NOMO-1 (cell line): ENCODE results near the gene CBFA2T3.
"Not testable (repeated sequence)": the region's sequence is repeated elsewhere in the genome, so short reads cannot be mapped to it uniquely, and the experiment has no call there.

Experiments
- DNase-seq, 2 experiments: peaks; one replicate each; lab custom pipeline; 2025; ENCODE audit not compliant: unreplicated experiment in 2 of 2; lab: John Stamatoyannopoulos, UW

Gene CBFA2T3

DNA sequence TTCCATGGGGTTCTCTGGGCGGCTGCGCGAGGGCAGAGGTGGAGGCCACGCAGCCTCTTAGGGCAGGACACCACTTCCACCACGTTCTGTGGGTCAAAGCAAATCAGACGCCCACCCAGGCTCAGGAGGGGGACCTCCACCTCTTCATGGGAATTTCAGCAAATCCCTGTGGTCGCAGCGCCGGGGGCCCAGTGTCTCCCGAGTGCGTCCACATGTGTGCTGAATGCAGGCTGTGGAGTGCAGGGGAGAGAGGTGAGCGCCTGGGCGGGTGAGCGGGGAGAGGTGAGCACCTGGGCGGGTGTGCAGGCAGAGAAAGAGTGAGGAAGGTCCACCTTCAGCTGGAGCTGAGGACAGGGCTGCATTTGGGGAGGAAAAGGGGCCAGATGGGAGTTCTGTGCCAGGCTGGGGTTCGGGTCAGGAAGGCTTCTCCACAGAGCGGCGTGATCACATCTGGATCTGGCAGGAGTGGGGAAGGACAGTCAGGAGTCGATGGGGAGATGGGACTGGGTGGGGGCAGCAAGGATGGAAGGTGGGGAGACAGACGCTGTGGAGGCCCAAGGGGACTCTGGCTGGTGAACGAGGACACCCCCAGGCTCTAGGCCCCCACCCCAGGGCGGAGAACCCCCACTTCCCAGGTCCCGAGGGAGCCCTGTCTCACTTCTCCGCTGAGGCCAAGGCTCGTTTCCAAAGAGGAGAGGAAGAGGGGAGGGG lies 36.8 kb upstream of the CBFA2T3 start:
- DNase-seq: no peak

GRCh38 chr16:89013111-89013510 lies 36.1 kb upstream of the CBFA2T3 start:
- no peak for DNase-seq

GRCh38 chr16:89012622-89012995 lies 35.6 kb upstream of the CBFA2T3 start:
- no peak for DNase-seq

GRCh38 chr16:89011909-89012621 lies 35.1 kb upstream of the CBFA2T3 start:
- no peak for DNase-seq

DNA sequence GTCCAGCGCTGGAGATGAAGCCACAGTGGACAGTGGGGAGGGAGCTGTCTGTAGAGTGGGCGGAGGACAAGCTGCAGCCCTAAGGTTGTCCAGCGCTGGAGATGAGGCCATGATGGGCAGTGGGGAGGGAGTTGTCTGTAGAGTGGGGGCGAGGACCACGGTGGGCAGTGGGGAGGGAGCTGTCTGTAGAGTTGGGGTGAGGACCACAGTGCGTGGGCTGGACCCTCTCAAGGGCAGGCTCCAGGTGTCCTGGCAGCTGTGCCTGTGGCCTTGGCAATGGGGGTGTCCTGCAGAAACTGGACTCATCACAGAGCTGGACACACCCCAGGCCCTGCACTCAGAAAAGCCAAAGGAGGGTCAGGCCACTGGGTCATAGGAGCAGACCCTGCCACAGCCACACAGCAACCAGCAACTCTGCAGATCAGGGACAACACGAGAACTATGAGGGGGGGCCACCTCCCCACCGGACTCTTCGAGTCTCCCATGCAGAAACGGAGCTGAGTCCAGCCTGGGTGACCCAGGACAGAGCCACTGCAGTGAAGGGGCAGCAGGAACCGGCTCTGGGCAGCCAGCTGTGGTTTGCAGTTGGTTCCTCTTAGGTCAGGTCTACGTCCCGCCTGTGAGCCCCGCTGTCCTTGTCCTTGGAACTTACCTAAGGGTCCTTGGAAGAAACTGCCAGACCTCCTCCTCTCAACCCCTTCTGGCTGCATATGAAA lies 33.4 kb upstream of the CBFA2T3 start:
- no peak for DNase-seq

- DNase-seq: peak in 1 of 2 experiments; percentile 9
These were observed 32.6 kb upstream of the CBFA2T3 start for GRCh38 chr16:89009343-89010209.

DNA sequence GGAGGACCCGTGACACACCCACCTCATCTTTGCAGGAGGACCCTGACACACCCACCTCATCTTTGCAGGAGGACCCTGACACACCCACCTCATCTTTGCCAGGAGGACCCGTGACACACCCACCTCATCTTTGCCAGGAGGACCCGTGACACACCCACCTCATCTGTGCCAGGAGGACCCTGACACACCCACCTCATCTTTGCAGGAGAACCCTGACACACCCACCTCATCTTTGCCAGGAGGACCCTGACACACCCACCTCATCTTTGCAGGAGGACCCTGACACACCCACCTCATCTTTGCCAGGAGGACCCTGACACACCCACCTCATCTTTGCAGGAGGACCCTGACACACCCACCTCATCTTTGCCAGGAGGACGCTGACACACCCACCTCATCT lies 31.8 kb upstream of the CBFA2T3 start:
- DNase-seq: not testable (repeated sequence)

DNA sequence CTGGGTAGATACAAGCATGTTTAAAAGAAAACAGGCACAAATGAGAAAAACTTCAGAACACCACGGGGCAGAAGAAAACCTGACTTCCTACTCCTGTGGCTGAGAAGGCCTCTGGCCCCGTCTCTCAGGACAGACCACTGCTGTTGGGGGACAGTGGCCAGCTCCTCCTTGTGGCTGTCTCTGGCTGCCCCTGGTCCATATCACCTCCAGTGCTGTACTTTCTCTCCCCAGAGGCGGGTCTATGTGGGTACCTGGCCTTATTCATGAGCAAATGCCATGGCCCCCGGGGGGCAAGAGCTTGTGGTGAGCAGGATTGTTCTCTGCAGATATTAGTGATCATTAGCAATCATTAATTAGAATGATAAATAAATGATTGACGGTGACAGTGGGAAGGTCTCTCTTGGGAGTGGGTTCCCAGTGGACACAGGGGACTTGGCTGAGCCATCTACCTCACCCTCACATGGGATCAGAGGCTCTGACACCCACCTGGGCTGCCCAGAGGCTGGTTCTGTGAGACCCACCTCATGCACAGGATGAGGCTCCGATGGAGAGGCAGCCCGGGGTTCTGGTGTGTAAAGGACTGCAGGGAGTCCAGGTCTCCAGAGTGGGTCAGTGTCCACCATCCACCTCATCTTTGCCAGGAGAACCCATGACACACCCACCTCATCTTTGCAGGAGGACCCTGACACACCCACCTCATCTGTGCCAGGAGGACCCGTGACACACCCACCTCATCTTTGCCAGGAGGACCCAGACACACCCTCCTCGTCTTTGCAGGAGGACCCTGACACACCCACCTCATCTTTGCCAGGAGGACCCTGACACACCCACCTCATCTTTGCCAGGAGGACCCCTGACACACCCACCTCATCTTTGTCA lies 30.6 kb upstream of the CBFA2T3 start:
- DNase-seq: no peak

DNA sequence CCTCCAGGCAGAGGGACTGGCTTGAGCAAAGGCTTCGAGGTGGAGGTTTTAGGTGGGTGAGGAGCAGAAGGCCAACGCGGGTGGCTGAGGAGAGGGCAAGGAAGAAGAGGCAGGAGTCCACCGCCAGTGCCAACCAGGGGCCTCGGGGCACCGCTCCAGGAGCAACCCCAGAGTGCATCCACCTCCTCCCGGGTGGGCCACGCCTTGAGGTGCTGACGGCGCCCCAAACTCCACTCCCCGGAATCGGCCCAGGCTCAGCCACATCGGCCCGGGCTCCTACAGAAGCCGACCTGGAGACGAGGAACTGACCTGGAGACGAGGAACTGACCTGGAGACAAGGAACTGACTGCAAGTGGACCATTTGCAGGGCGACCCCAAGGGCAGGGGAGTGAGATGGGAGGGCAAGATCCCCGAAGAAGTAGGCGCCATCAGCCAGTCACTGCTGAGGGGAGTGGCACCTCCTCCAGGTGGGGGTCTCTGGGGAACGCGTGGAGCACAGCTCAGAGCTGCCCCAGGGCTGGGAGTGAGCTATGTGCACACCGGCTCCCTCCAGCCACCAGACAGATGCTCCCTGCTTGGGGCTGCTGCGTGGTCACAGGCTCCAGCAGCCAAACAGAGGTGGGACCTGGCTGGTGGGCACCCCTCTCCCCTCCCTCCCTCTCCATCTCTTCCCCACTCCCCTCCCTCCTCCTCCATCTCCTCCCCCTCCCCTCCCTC lies 29.2 kb upstream of the CBFA2T3 start:
- no peak for DNase-seq

DNA sequence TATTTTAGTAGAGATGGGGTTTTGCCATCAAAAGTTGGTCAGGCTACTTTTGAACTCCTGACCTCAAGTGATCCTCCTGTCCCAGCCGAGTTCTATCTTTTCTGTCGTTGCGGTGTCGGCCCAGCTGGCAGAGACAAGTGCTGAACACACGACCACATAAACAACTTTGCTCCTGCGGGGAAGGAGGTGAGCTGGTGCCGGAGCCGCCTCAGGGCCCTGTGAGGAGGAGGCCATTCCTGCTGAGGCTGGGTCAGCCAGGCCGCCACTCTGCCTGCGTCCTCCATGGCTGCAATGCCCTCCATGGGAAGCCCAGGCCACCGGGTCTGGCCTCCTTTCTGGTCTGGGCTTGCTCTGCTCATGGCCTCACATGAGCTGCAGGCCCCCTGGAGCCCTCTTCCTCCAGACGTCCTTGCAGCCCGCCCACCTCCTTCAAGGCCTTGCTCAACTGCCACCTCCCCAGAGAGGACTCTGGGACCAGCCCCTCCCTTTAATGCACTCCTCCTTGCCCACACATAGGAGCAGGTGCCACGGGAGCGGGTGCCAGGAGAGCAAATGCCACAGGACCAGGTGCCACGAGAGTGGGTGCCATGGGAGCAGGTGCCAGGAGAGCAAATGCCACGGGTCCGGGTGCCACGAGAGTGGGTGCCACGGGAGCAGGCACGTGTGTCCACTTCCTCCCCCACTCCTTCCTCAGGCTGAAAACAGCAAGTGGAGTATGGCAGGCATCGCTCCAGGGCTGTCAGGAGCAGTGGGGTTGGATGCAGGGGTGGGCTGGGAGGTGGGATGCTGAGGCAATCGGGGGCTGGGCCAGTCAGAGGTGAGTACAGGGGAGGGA lies 28.4 kb upstream of the CBFA2T3 start:
- DNase-seq: no peak

DNA sequence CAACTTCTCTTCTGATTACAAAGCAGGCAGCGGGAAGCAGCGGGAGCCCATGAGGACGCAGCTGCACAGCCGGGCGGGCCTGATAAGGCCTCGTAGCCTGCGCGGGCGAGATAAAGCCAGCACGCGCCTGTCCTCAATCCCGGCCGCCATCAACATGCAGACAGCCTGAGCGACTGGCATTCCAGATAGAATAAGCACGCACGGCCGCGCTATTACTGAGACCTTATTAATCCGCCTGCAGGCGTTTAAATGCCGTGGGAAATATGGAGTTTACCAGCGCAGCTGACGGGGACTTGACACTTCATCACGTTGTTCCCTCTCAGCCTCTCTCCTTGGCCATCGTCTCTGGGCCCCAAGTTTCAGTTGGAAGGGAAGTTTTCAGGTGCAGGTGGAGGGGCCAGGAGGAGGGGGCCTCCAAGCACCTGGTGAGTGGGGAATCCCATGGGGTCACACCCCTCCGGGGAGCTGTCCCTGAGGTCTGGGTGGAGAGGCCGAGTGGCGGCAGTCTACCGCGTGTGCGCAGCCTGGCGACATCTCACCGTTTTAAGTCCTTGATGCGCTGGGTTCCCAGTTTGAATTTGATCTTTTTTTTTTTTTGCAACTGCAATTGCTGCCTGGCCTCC lies 27.3 kb upstream of the CBFA2T3 start:
- DNase-seq: no peak

DNA sequence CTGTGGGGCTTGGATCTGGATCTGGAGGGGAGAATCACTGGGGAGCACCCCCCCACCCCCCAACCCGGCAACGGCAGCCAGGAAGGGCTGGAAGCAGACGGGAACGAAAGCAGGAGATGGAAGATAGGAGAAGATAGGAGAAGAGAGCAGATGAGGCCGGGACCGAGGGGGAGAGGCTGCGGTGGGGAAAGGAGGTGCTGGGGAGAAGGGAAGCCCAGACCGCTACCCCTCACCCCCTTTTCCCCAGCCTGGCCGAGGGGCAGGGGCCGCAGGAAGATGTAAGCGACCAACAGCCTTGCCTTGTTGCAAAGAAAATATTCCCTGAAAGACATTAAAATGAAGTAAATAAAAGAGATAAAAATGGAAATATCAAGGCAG lies 26.8 kb upstream of the CBFA2T3 start:
- no peak for DNase-seq

GRCh38 chr16:89002851-89003830 lies 26.1 kb upstream of the CBFA2T3 start:
- no peak for DNase-seq

GRCh38 chr16:89002081-89002480 lies 25.1 kb upstream of the CBFA2T3 start:
- not testable (repeated sequence) for DNase-seq

DNA sequence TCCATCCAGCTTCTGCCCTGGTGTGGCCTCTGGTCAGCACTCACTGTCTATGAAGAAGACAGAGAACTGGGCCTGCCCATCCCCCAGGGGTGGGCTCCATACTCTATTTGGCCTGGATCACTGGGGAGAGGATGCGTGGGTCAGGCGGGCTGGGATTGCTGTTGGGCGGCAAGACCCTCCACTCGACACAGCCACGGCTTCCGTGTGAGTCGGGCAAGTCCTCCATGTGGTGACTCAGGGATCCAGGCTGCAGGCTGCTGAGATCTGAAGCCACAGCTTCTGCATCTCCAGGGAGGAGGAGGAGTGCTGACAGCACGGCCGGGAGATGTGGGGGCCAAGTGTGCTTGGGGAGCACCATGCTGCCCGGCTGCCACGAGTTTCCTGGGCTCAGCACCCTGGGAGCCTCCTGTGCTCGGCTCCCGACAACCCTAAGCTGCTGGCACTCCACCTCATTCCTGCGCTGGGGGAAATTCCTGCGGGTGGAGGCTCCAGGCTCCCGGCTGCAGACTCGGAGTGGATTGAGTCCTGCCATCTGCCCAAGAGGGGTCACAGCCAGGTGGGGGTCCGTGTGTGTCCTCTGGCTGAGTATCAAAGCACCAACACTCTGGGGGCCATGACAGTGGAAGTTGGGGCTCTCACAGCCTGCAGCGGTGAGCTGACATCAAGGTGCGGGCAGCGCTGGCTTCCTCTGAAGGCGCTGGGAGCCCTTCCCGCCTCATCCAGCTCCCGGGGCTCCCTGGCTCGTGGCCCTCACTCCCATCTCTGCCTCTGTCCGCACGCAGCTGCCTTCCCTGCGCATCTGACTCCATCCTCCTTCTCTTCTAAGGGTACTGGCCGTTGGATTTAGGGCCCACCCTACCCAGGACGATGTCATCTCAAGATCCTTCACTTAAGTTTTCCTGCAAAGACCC lies 24.4 kb upstream of the CBFA2T3 start:
- DNase-seq: no peak
